Activated naive CD4-positive, alpha-beta T cell (primary cell): ENCODE data around the gene FAM156B.
"Not testable (repeated sequence)": the region's sequence is repeated elsewhere in the genome, so short reads cannot be mapped to it uniquely, and the experiment has no call there.

Experiments used
- DNase-seq, 4 experiments: peaks; one replicate each; lab custom pipeline; 2025; lab: John Stamatoyannopoulos, UW

Gene FAM156B, protein sequence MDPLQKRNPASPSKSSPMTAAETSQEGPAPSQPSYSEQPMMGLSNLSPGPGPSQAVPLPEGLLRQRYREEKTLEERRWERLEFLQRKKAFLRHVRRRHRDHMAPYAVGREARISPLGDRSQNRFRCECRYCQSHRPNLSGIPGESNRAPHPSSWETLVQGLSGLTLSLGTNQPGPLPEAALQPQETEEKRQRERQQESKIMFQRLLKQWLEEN

GRCh38 chrX:52896855-52897709 is at the start of gene FAM156B:
Gene FAM156B (plus strand): TSS chrX:52897330. CDS start chrX:52907226, 9,896 bp downstream.
- not testable (repeated sequence) for DNase-seq

- no peak for DNase-seq
Measured at GRCh38 chrX:52852110-52852860, 44.8 kb upstream of the FAM156B start.

DNA sequence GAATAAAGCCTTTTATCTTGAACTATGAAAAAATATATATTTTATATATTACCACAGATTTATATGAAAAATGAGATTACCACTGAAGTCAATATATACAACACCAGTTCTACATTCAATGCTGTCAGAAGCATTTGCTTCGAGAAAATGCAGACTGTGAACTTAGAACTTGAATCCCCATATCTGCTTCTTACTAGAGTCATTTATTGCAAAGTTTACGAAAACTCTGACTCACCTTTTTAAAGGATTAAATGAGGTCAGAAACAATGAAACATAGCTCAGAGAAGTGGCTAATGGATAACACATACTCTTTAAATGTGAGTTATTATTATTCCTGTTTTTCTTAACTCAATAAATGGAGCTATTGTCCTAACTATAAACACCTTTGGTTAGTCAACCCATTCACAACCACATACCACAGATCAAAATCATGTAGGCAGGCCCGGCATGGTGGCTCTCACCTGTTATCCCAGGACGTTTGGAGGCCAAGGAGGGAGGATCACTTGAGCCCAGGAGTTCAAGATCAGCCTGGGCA is 40.1 kb upstream of the FAM156B start:
- not testable (repeated sequence) for DNase-seq

- DNase-seq = no peak
Measured at GRCh38 chrX:52865343-52865998, 31.7 kb upstream of the FAM156B start.

DNA sequence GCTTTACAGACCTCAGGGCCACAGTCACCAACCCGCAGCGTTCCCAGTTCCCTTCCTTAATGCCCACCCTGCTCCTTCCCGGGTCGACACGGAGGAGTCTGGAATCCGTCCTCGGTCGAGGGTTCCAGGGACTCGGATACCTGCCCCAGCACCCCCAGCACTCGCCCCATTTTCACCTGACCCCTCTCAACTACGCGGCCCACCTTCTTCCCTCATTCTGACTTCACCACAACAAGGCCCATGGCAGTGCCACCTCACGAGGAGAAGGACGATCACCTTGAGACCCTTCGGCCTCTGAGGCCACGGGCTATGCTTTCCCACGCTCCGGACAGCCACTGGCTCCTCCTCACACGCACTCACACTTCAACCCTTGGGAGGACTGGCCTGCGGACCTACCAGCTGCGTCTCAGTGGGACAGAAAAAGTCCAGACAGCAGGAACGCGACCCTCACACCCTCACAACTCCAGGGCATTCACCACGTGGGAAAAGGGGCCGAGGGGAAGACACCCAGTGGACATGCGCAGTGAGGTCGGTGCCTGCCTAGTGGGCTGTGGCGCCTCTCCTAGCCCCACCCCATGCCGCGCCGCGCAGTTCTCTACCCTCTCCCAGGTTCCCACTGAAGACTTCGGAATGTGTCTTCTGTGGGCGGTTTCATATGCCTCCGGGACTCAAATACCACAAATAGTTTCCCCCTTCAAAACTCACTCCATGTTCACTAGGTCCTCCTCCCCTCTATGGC is 29.4 kb upstream of the FAM156B start, which contains the start of gene XAGE3:
XAGE3 (minus strand) TSS at position 474 of the 739 bp plus-strand sequence. CDS start 950 bp downstream, outside the sequence.
- no peak for DNase-seq

- no peak for DNase-seq
Measured at GRCh38 chrX:52870046-52870445, 27.1 kb upstream of the FAM156B start.

DNA sequence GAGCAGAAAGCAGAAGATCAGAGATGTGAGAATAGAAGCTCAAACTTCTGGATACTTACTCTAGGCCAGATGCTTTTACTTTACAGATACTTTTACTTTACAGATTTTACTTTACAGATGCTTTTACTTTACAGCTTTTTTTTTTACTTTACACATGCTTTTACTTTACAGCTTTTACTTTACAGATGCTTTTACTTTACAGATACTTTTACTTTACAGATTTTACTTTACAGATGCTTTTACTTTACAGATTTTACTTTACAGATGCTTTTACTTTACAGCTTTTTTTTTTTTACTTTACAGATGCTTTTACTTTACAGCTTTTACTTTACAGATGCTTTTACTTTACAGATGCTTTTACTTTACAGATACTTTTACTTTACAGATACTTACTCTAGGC is 23.3 kb upstream of the FAM156B start:
- not testable (repeated sequence) for DNase-seq

GRCh38 chrX:52874661-52875060 is 22.5 kb upstream of the FAM156B start:
- DNase-seq = no peak

GRCh38 chrX:52875436-52875835 is 21.7 kb upstream of the FAM156B start:
- DNase-seq = not testable (repeated sequence)

DNA sequence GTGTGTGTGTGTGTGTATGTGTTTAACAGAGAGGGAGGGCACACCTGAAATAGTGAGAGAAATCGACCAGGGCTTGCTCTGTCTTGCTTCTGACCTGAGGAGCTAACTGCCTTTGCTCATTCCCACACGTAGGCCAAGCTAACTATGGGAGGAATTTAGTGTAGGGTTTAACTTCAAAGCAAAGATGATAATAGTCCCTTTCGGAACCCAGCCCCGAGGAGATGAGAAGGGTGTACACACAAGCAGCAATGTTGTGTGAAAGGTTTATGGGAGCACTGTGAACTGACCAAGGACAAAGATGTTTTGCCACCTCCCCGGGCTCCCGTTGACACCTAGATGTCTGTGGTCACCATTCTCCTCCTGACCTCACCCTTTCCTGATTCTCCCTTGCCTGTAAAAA is 20.7 kb upstream of the FAM156B start:
- DNase-seq = not testable (repeated sequence)

- not testable (repeated sequence) for DNase-seq
Measured at GRCh38 chrX:52887459-52887858, 9.7 kb upstream of the FAM156B start.

GRCh38 chrX:52888090-52888489 is 9.0 kb upstream of the FAM156B start:
- not testable (repeated sequence) for DNase-seq

DNA sequence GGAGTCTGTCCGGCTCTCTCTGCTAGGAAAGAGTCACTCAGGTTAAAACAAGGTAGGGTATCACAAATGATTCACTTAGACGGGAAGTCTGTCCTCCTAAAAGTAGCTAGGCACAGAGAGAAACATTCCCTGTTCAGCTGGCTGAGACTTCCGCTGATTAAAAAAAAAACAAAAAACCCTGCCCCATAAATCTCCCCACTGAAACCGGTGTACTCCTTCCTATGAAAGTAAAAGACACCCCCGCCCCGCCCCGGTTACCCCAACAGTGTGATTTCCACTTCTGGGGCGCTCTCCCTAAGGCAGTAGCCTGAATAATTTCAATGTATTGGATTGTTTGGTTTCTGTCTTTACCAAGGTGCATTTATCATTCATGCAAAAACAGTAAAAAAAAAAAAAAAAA is 692 bp upstream of the FAM156B start:
- DNase-seq = not testable (repeated sequence)

DNA sequence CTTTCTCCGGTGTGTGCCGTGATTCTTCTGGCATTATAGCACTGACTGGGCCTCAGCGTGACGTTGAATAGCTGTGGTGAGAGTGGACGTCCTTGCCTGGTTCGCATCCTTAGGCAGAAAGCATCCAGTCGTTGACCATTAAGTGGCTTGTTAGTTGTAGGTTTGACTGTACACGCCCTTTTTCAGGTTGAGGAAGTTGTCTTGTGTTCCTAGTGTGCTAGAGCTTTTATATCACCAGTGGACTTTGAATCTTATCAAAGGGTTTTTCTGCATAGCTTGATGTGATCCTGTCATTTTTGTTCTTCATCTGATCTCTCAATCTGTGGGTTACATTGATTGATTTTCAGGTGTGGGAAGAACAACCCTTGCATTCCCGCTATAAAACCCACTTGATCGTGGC is 8.4 kb downstream of the FAM156B start:
- not testable (repeated sequence) for DNase-seq

DNA sequence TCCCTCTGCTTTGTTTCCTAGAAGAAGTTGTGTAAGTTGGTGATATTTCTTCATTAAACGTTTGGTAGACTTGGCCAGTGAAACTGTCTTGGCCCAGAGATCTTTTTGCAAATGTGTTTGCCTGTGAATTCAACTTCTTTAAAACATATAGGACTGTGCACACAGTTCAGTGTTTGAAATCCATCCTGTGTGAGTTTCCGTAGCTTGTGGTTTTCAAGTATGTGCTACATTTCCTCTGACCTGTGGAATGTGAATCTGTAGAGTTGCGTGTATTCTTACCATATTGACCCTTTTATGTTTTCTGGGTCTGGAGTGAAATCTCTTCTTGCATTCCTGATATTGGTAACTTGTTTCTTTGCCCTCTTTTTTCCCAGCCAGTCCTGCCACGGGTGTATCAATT is 8.9 kb downstream of the FAM156B start:
- not testable (repeated sequence) for DNase-seq

DNA sequence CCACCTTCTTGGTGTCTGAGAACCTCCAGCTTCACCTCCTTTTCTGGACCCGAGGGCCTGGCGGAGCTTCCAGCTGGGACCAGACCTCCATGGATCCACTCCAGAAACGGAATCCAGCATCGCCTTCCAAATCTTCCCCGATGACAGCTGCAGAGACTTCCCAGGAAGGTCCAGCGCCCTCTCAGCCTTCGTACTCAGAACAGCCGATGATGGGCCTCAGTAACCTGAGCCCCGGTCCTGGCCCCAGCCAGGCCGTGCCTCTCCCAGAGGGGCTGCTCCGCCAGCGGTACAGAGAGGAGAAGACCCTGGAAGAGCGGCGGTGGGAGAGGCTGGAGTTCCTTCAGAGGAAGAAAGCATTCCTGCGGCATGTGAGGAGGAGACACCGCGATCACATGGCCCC is 10.0 kb downstream of the FAM156B start:
- DNase-seq = not testable (repeated sequence)

- not testable (repeated sequence) for DNase-seq
Measured at GRCh38 chrX:52907900-52908299, 10.8 kb downstream of the FAM156B start.

DNA sequence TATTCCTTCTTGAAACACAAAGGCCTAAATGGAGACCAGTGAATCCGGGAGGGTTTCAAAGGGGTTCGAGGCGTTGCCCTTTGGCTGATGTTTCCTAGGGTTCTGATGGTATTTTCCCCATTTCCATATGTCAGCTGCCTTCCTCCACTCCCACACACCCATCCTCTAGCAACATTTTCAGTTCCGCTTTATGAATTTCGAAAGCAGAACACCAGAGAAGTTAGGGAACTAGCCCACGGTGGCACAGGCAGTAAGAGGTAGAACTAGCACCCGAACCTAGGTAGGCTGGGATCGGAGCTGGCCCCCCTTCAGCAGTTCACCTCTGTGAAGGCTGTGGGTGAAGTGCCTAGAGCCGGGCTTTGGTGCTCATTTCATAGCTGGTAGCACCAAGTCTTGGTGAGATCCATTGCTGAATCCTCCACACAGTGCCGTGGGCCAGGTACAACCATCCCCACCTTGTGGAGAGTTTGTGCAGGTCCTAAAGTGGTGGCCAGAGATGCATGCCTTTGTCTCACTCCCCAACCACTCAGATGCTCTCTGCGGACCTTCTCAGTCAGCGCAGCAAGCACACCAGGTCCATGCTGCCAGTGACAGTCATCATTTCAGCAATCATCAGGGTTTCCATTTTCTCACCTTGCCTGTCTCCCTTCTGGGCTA is 12.3 kb downstream of the FAM156B start:
- DNase-seq = not testable (repeated sequence)

DNA sequence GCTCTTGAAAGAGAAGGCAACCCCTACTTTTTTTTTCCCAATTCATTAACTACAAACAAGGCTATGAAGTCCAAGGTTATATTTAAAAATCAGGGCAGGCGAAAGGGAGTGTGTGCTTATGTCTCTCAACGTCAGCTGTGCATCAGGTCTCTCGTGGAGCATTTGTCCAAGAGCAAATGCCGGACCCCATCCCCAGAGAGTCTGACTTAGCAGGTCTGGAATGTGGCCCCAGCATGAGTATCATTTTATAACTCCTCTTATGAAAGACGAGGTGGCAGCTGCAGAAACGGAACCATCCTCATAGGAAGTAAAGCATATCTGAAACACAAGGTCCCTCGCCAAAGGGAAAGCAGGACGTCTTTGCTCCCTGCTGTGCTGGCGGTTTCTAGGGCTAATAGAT is 16.6 kb downstream of the FAM156B start:
- not testable (repeated sequence) for DNase-seq

DNA sequence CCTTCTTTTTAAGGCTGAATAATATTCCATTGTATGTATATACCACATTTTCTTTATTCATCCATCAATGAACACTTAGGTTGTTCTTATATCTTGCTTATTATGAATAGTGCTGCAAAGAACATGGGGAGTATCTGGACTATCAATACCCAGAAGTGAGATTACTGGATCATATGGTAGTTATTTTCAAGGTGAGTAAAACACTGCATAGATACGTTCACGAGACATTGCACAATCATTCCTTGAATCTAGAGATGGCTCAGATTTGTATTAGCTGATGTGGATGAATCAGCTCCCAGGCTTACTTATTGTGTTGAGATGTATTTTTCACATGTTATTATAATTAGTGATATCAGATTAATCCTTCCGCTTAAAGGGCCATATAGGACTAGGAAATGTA is 17.6 kb downstream of the FAM156B start:
- not testable (repeated sequence) for DNase-seq
